Keratinocyte (primary cell): ENCODE results near the gene SYT1.

Experiments used
- CTCF ChIP-seq, 3 experiments: IDR thresholded peaks in 1 of 3; conservative IDR thresholded peaks in 1 of 3; optimal IDR thresholded peaks in 1 of 3; 2 replicates in 2 of 3; 3 replicates in 1 of 3; pipeline versions ENCODE3 to v1.5.1; 2011; ENCODE audit warnings: low read length in 3 of 3, mild to moderate bottlenecking in 3 of 3, moderate library complexity in 2 of 3, control low read depth in 1 of 3, inconsistent platforms in 1 of 3; ENCODE audit not compliant: insufficient read depth in 2 of 3; ENCODE audit errors: extremely low read depth in 1 of 3
- EZH2 ChIP-seq: IDR thresholded peaks from one replicate; pipeline ENCODE4 v1.6.1; 2012; ENCODE audit warnings: inconsistent platforms, mild to moderate bottlenecking, low read length, moderate library complexity

- no peak for TF ChIP-seq EZH2
- TF ChIP-seq CTCF (optimal IDR thresholded peaks at IDR 0.05 in 1 of 3, IDR thresholded peaks at IDR 0.05 in 1 of 3, conservative IDR thresholded peaks at IDR 0.05 in 1 of 3; ENCODE audit: extremely low read depth in 1 of 3, insufficient read depth in 2 of 3, low read length in 3 of 3) = no peak
These were observed 460.0 kb downstream of the SYT1 start for GRCh38 chr12:79324571-79324970.
